Progenitor cell of endocrine pancreas (in vitro differentiated cells): ENCODE results near the gene HS3ST5. TPM values are rescaled to one million over a fixed set of nuclear protein-coding genes. Genes with fewer than 3 reads are reported as not detected.
"Not testable (repeated sequence)": the region's sequence is repeated elsewhere in the genome, so short reads cannot be mapped to it uniquely, and the experiment has no call there.

Experiments used
- DNase-seq: peaks from one replicate; pipeline ENCODE4 v3.0.0; 2021; ENCODE audit warnings: low spot score; ENCODE audit not compliant: unreplicated experiment
- H3K27ac Mint-ChIP-seq: 2 replicates; pipeline ENCODE4 v1.8.0; 2021; ENCODE audit warnings: mild to moderate bottlenecking, moderate library complexity, mixed read lengths
- H3K27me3 Mint-ChIP-seq: 2 replicates; pipeline ENCODE4 v1.8.0; 2021; ENCODE audit warnings: mixed read lengths
- H3K36me3 Mint-ChIP-seq: 2 replicates; pipeline ENCODE4 v1.8.0; 2022; ENCODE audit warnings: mixed read lengths; ENCODE audit not compliant: insufficient read depth
- H3K4me1 Mint-ChIP-seq: 2 replicates; pipeline ENCODE4 v1.8.0; 2021; ENCODE audit warnings: low read depth, mixed read lengths
- H3K4me3 Mint-ChIP-seq: 2 replicates; pipeline ENCODE4 v1.8.0; 2021; ENCODE audit warnings: low read depth, mild to moderate bottlenecking, moderate library complexity, mixed read lengths
- H3K9me3 Mint-ChIP-seq: 2 replicates; pipeline ENCODE4 v1.8.0; 2021; ENCODE audit warnings: low read depth, mixed read lengths
- CTCF ChIP-seq: fragments of 200-600 bp; sonication (generic); IDR thresholded peaks from one replicate; pipeline ENCODE4 v1.5.0; 2021; ENCODE audit warnings: antibody characterized with exemption, mild to moderate bottlenecking; ENCODE audit not compliant: unreplicated experiment
- total RNA-seq: library from RNA; stranded (reverse); gene quantifications from 2 replicates; pipeline ENCODE4 v1.2.1, GENCODE V29; 2021

HS3ST5 gene
- total RNA-seq, 1 donor from 2014 or later: 0.31 TPM

GRCh38 chr6:114153448-114153847 lies 189.4 kb downstream of the HS3ST5 start:
- Mint-ChIP-seq H3K36me3 (no peaks in the 10 kb centered on the region), H3K4me1 (peaks cover 4% of the 10 kb centered on the region), H3K4me3 (no peak overlapping the region), H3K27me3 (peaks cover 20% of the 10 kb centered on the region), H3K27ac (peak overlapping the region; percentile 12), H3K9me3 (no peaks in the 10 kb centered on the region)
- TF ChIP-seq CTCF: no peak
- DNase-seq: no peak

GRCh38 chr6:114151064-114151690 lies 191.6 kb downstream of the HS3ST5 start:
- DNase-seq: no peak
- no peak overlapping the region for H3K27ac Mint-ChIP-seq
- peaks cover 8% of the 10 kb centered on the region for H3K27me3 Mint-ChIP-seq
- H3K9me3 Mint-ChIP-seq: peaks cover 8% of the 10 kb centered on the region
- H3K4me1 Mint-ChIP-seq: no peaks in the 10 kb centered on the region
- no peak overlapping the region for H3K4me3 Mint-ChIP-seq
- peaks cover 3% of the 10 kb centered on the region for H3K36me3 Mint-ChIP-seq
- no peak for TF ChIP-seq CTCF

- H3K27ac Mint-ChIP-seq, H3K36me3 Mint-ChIP-seq, H3K9me3 Mint-ChIP-seq, H3K27me3 Mint-ChIP-seq, DNase-seq, H3K4me3 Mint-ChIP-seq: not testable (repeated sequence)
- peaks cover 12% of the 10 kb centered on the region for H3K4me1 Mint-ChIP-seq
Observed at GRCh38 chr6:114149182-114149581, 193.6 kb downstream of the HS3ST5 start.

GRCh38 chr6:114144887-114145851 lies 197.7 kb downstream of the HS3ST5 start:
- Mint-ChIP-seq H3K36me3 (peaks cover 3% of the 10 kb centered on the region), H3K27ac (peak overlapping the region; percentile 92), H3K9me3 (peaks cover 8% of the 10 kb centered on the region), H3K4me1 (peaks cover 17% of the 10 kb centered on the region), H3K27me3 (no peaks in the 10 kb centered on the region), H3K4me3 (no peak overlapping the region)
- no peak for DNase-seq
- no peak for TF ChIP-seq CTCF

- no peak for TF ChIP-seq CTCF
- no peaks in the 10 kb centered on the region for H3K27me3 Mint-ChIP-seq
- H3K9me3 Mint-ChIP-seq: peaks cover 7% of the 10 kb centered on the region
- H3K4me3 Mint-ChIP-seq: no peak overlapping the region
- peaks cover 3% of the 10 kb centered on the region for H3K36me3 Mint-ChIP-seq
- peaks cover 17% of the 10 kb centered on the region for H3K4me1 Mint-ChIP-seq
- no peak for DNase-seq
- H3K27ac Mint-ChIP-seq: no peak overlapping the region
Observed at GRCh38 chr6:114142258-114142657, 200.6 kb downstream of the HS3ST5 start.
